Stimulated activated CD4-positive, alpha-beta T cell treated with anti-CD3 and anti-CD28 coated beads, Interleukin-2, amount 100 ng/mL, for 48 hours (primary cell): ENCODE data around the gene PDE7B.

Experiments
- DNase-seq, 2 donors: peaks; one replicate each; pipeline ENCODE4 v3.0.0-alpha.2; 2020

The PDE7B gene

GRCh38 chr6:135851442-135852271, at the start of gene PDE7B:
PDE7B (plus strand) TSS chr6:135851701.
- DNase-seq: peak; percentile 9 to 29

DNA sequence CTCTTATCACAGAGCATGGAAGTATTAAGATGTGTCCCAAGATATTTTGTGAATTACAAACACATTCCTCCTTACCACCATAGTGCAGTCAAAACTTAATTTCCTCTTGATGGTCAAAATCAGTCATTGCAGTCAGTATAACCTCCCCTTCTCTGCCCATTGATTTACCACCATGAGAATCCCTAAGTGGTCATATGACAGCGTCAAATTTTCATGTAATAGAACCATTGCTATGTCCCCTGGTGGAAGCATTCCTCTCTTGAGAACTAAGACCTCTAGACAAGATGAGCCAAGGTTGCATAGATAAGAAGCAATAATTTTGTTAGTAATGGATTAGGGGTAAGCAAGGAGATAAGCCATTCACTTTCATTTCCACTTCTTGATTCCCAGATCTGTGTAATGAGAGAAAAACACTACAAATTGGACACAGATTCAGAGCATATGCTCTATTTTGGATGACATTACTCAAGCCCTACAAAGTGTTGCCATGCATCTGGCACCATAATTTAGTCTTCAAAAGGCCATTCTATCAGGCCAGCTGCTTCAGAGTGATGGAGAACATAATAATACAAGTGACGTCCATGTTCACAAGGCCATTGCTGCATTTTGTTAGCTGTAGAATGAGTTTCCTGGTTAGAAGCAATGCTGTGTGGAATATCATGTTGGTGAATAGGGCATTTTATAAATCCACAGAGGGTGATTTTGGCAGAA, 49.6 kb upstream of the PDE7B start:
- no peak for DNase-seq

GRCh38 chr6:135810486-135810885, 41.0 kb upstream of the PDE7B start:
- no peak for DNase-seq

DNA sequence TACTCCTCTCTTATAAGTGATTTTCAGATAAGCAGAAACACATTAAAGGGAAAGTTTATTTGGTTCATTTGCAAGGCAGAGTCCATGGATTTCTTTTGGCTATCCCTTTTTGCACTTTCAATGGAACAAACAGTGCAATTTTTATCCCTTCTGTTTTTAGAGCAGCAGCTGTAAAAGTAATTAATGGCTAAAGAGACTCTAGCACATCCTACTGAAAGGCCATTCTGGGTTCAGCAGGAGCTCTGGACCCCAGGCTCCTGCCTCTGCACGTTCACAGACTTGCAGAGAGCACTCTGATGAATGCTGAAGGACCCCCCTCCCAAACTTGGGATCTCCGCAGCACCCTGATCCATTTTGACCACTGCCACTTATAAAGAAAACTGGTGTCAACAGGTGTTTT, 40.3 kb upstream of the PDE7B start:
- DNase-seq: no peak

DNA sequence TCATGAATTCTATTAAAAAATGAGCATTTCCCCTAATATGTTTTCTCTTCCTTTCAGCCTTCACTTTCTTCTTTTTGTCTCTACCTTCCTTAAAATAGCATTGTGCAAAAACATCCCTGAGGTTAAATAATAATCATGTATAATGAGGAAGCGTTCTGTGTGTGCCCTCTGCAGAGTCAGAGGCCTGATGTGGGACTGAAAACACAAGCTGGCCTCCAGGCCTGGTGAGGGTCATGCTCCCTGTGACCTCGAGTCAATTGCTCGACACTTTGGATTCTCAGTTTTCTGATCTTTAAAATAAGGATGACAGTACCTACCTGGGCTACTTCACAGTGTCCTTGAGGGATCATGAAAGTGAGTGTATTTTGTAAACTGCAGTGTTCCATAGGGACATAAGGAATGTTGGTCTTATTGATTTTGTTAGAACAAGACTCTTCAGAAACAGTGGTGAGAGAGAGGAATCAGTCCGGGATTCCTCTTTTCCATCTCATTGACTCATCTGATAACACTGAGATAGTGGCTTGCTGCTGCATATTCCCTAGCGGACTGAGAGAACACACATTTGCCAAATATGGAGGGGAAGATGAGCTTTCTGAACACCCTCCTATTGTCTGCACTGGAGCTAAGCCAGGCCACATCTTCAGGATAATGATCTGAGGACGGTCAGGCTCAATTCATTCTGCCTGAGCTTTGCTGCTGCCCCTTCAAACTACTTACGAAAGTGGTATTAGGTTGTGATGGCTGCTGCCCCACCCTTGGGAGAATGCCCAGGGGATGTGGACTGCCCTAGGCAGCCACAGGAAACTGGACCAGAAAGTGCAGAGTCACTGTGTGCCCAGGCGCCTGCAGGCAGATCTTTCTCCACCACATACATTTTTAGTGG, 39.6 kb upstream of the PDE7B start:
- no peak for DNase-seq

DNA sequence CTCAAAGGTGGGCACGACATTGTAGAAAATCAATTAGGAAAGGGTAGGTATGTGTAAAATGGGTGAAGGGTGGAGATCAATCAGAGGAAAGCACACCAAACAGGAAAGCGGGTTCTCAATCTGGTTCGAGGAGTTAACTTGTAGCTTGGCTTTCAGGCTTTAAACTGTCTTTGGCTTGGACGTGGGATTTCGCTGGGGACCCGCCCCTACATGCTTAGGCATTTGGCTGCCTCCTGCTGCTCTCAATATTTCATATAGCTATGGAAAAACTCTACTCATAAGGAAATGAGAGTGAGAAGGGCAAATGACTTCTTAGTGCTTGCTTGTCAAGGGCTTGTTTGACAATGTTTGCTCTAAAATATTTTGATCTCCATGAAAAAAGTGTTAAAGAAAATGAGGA, 38.1 kb upstream of the PDE7B start:
- no peak for DNase-seq

GRCh38 chr6:135814043-135814442, 37.5 kb upstream of the PDE7B start:
- DNase-seq: no peak

DNA sequence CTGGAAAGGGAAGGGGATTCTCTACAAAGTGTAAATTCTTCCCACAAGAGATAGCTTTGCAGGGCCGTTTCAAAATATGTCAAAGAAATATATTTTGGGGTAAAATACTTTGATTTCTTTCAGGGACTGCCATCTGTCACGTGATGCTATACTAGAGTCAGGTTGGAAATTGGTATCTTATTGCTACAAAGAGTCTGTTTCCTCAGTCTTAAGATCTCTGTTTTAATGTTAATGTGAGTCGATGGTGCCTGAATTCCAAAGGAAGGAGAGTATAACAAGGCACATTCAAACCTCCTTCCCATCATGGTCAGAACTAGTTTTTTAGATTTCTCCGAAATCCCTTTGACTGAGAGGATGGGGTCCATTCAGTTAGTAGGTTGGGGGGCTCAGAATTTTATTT, 36.3 kb upstream of the PDE7B start:
- DNase-seq: no peak

GRCh38 chr6:135817035-135817434, 34.5 kb upstream of the PDE7B start:
- no peak for DNase-seq

DNA sequence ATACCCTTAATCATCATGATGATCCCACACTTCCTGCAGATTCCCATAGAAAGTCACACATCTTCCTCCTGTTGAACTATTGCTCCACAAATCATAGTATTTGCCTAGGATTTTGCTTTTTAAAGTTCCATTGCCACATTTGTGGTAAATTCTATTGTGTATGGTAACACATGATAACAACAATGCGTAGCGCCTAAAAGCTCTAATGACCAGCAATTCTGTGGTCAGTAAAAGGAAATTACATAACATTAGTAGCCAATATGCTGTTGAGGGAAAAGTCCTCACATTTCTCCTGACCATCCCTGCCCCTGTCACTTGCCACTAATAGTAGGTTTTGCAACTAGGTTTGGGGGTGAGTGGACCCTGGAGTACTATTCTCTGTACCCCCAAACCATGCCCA, 31.8 kb upstream of the PDE7B start:
- no peak for DNase-seq

GRCh38 chr6:135820340-135820739, 31.2 kb upstream of the PDE7B start:
- DNase-seq: no peak

DNA sequence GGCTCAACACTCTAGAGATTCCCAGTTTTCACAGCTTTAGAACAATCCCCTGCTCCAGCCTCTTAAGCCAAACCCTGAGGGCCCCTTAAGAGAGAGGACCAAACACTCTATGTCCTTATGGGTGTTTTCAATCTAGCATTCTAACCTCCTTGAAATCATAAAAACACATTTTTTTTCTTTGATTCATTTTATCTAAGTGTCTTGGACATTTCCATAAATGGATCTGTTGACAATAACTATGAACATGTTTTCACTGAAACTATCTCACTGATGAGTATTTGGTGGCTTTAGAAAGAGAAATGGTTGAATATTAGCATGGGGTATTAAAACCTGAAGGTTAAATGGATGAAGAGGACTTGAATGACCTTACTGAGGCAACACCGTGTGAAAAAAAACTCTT, 27.6 kb upstream of the PDE7B start:
- no peak for DNase-seq

DNA sequence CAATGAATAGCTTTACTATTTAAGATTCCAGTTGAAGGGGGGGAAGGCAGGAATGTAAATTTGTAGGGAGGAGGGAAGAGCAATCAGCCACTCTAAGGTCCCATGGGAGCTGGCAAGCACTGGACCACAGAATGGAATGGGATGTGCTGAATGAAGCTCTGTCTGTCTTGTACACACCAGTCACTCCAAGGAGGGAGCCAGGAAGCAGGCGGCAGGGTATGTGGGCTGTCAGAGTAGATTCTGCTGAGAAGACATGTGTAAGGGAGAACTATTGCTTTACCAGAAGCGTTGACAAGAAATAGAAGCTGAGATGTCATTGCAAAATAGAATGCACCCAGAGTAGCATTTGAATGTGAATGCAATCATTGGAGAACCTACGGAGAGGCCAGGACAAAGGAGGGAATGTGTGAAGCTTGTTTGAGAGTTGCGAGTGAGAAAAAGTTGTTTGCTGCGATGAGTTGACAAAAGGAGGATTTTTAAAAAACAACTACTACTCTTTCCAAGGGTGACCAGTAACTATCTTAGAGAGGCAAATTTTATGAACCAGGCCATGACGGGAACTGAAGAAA, 25.2 kb upstream of the PDE7B start:
- DNase-seq: no peak

- DNase-seq: no peak
Observed at GRCh38 chr6:135828021-135828420, 23.5 kb upstream of the PDE7B start.

GRCh38 chr6:135830452-135830881, 21.0 kb upstream of the PDE7B start:
- DNase-seq: no peak

DNA sequence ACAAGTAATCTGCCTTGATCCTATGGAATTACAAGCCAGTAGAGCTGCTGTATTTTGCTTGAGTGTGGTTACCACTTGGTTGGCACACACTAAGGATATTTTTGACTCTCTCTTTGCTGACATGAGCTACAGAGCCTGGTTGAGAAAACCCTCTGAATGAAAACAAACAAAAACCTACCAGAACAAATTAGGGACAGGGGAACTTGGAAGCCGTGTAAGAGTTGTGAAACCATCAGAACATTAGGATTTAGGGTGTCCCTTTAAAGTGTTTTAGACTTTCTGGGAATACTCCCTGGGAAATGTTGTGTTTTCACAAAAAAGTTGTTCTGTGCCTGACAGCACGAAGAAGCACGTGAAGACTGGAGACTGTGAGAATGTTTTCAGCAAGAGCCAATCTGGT, 20.5 kb upstream of the PDE7B start:
- DNase-seq: no peak

DNA sequence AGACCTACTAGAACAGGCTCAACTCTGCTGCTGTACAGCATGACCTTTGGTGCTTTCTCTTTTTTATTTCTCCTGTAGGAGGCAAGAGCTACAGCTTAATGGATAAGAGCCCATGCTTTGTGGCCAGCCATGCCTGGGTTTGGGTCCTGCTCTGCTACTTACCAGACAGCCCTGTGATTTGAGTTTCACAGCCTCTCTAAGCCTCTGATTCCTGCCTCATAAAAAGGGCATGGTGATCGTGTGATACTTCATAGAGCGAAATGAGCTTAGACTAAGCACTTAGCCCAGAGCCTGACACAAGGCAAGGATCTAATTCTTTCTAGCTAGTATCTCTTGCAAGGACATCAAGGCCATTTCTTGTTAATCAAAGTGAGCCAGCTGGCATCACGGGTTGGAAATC, 19.3 kb upstream of the PDE7B start:
- no peak for DNase-seq

DNA sequence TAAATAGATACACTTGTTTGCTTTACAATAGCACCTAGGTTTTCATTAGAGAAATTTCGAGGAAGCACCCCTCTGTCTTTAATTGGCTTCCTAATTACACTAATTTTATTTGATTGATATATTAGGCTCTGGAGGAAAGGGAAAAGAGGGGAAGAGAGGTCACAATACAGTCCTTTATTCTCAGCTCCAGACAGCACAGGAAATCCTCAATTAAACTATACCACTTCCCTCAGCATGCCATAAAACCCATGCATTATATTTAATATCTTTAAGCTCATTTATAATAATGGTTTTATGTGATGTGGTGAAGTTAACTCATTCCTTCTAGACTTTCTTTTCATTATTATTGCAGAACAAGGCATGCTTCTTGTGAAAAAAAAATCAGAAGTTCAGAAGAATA, 17.7 kb upstream of the PDE7B start:
- DNase-seq: no peak

- DNase-seq: no peak
Observed at GRCh38 chr6:135837735-135838449, 13.6 kb upstream of the PDE7B start.

- DNase-seq: no peak
Observed at GRCh38 chr6:135839121-135839520, 12.4 kb upstream of the PDE7B start.

- no peak for DNase-seq
Observed at GRCh38 chr6:135842618-135843392, 8.7 kb upstream of the PDE7B start.

GRCh38 chr6:135850882-135851281, 619 bp upstream of the PDE7B start:
- no peak for DNase-seq
